GM19240 (cell line): Measurements from ENCODE around the gene GNG11.

ENCODE experiments used
- DNase-seq: peaks from one replicate; pipeline ENCODE4 v3.0.0; 2011; ENCODE audit warnings: low spot score; ENCODE audit not compliant: insufficient read length

The GNG11 gene

DNA sequence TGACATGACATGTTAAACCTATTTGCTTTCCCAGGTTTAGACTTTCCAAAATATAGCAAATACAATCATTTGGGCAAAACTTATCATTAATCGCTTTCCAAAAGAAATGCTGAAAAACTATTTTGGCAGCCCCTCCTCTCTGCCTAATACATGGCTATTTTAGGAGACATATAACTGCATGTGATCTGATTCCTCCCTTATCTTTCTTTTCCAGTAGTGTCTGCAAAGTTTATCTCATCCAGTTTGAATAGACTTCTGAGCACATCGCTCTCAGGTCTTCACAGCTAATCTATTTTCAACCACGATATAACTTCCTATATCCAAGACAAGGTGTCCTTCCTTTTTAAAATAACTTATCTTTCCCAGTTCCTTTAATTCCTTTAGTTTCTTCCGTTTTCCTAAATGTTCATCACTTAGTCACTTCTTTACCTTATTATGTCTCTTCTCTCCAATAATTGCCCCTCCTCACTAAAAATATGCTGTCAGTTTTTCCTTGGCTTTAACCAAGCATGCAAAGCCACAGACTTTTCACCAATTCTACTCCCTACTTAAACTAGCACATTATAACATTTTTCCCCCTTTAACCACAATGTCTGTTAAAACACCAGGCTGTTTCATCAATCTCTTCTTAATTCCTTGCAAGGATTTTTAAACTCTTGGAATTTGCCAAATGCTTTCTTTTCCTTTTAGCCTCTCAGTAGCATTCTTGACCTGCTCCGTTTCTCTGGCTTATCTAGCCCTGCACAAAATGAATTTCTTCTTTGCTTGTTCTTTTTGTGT is 24.4 kb downstream of the GNG11 start:
- DNase-seq = no peak

DNA sequence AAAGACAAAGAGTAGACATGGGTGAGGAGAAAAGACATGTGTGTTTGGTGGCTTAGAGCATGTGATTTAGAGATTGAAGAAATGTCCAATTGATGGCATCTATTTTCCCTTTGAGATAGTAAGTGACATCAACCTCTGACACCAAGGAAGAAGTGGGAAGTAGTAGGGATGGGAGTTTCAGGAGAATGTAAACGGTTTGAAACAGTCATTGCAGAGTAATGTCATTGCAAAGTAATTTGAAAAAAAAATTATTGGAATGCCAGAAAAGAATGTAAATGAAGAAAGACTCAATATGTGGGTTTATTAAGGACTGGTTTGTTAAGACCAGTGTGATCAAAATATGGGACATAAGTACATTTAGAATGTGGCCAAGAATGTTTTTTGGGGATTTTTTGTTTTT is 26.6 kb downstream of the GNG11 start:
- no peak for DNase-seq

GRCh38 chr7:93948873-93949272 is 27.3 kb downstream of the GNG11 start:
- DNase-seq = no peak

- DNase-seq = no peak
Measured at GRCh38 chr7:93949423-93949822, 27.9 kb downstream of the GNG11 start.

DNA sequence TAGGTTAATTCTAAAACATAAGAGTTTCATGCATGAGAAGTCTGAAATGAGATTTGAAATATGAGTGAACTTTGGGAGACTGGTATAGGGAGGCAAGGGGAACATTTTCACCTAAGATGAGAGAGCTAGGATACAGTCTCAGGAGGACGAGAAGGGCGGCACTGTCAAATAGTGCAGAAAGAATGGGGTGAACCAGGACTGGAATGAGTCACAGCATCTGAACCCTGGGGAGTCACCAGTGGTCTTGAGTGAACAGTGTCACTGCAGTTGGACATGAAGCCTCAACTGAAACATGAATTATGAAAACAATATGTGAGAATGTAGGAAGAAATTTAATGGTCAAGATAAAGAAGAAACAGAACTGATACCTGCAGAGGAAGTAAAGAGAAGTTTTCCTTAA is 33.8 kb downstream of the GNG11 start:
- no peak for DNase-seq

DNA sequence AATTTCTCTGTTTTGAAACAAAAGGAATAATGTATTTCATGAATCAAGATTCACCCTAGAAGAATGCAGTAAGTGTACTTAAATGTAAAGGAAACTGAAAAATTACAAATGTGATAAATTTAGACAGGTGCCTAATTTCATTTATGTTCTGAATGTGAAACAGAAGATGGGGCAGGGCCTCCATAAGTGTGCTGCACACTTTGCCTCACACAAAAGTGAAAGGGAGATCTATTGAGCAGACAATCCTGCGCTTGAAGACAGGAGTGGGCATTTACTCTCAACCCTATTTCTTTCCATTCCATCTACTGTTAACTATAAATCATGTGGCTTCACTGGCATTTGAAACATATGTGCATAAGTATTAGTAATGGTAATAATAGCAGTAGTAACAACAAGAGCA is 36.2 kb downstream of the GNG11 start:
- no peak for DNase-seq

DNA sequence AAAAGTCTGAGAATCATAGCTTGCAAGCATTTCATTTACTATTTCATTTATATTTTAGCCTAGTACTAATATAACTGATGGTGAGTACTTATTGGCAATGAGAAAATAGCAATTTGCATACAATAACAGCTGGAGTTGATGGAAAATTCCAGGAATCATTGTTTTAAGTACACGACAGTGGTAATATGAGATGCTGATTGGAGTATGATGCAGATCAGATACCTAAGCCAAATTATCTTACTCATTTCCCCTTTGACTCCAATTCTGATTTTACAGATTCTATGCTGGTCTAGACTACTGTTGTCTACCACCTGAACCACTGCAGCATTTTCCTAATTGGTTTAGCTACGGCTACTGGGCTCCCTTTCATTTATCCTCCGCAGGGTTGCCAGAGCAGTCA is 36.7 kb downstream of the GNG11 start:
- no peak for DNase-seq

DNA sequence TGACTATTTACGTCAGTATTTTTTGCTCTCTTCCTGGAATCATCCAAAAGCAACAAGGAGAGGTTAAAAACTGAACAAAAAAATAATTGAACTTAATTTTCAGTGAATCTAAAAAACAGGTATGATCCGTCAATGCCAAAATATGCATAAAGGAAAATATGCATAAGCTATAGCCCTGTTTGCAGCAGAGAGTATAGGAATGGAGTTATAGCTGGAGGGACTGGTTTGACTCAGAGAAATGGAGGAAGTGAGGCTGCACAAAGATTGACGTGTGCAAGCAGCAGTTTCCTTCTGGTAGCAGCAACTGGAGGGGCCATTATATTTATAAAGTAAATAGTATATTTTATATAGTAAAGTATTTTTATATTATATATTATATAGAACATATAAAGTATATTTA is 37.1 kb downstream of the GNG11 start:
- no peak for DNase-seq

DNA sequence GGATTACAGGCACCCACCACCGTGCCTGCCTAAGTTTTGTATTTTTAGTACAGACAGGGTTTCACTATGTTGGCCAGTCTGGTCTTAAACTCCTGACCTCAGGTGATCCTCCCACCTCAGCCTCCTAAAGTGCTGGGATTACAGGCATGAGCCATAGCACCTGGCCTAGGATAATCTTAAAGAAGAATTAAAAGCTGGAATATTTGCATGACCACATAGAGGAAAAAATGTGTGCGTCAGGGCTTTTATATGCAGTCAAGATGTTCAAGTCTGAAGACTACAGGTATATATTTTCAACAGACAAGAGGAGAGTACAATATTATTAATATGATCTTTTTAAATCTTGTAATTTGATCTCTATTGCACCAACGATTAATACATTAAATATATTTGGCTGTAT is 39.5 kb downstream of the GNG11 start:
- DNase-seq = no peak

DNA sequence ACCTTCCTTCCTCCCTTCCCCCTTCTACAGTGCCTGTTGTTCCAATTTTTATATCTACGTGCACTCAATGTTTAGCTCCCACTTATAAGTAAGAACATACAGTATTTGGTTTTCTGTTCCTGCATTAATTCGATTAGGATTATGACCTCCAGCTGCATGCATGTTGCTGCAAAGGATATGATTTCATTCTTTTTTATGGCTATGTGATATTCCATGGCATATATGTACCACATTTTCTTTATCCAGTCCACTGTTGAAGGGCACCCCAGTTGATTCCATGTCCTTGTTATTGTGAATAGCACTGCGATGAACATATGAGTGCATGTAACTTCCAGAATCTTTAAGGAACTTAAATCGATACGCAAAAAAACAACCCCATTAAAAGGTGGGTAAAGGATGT is 42.7 kb downstream of the GNG11 start:
- no peak for DNase-seq

GRCh38 chr7:93964813-93965212 is 43.3 kb downstream of the GNG11 start:
- DNase-seq = no peak

GRCh38 chr7:93968911-93969620 is 47.5 kb downstream of the GNG11 start:
- no peak for DNase-seq

DNA sequence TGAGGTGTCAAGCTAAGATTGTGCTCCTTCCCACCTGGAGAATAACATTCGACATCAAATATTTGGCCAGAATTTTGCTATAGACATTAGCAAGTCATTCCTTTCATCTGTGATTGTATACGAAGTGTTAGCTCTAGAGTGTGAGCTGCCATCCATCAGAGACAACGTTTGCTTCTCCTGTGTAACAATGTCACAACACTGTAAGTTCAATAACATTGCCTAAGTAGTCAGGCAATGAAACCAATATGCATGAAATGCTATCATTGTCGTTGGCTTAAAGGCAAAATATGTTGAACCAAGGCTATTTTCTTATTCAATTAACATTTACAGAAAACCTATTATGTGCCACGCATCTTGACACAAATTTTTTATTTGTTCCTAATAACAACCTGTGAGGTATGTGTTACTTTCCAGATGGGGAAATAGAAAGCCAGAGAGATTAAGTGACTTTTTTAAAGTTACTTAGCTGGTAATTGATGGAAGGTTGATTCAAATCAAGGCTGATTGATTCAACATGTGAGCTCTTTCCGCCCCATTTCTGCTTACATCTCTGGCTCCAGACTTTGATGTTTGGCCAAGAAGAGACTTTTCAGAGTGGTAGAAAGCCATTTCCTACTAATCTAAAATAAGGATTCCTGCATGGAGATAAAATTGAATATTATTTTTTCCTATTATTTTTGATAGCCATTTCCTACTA is 50.6 kb downstream of the GNG11 start:
- no peak for DNase-seq

GRCh38 chr7:93973134-93973533 is 51.6 kb downstream of the GNG11 start:
- no peak for DNase-seq

GRCh38 chr7:93977211-93977950 is 55.8 kb downstream of the GNG11 start:
- DNase-seq = no peak
